ENCODE data around the gene MAML3.

DNA sequence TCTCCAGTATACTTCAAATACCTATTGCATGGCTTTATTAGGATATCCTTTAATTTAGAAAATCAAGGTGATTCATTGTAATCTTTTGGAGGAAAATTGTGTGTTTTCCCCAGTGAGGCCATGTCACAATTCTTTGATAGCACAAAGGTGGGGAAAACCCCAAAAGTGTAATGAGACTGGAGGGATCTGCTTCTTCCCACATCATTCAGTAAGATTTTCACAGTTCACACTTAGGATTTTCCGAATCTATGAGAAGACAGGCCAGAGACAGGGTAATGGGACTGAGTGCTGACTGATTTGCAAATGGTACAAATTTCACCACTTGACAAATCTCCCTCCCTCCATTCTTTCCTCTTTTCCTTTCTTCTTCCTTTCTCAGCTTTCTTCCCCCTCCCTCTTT is 307.2 kb downstream of the MAML3 start:
- TF ChIP-seq, protein P1, sequence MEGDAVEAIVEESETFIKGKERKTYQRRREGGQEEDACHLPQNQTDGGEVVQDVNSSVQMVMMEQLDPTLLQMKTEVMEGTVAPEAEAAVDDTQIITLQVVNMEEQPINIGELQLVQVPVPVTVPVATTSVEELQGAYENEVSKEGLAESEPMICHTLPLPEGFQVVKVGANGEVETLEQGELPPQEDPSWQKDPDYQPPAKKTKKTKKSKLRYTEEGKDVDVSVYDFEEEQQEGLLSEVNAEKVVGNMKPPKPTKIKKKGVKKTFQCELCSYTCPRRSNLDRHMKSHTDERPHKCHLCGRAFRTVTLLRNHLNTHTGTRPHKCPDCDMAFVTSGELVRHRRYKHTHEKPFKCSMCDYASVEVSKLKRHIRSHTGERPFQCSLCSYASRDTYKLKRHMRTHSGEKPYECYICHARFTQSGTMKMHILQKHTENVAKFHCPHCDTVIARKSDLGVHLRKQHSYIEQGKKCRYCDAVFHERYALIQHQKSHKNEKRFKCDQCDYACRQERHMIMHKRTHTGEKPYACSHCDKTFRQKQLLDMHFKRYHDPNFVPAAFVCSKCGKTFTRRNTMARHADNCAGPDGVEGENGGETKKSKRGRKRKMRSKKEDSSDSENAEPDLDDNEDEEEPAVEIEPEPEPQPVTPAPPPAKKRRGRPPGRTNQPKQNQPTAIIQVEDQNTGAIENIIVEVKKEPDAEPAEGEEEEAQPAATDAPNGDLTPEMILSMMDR (IDR thresholded peaks at IDR 0.05; ENCODE audit: low read depth, low read length): no peak
- TF ChIP-seq EZH2phosphoT487 (IDR thresholded peaks at IDR 0.05; ENCODE audit: low read depth): no peak
